HepG2 (cell line): ENCODE measurements around the gene MSRB3. TPM values are rescaled to one million over a fixed set of nuclear protein-coding genes. Genes with fewer than 3 reads are reported as not detected.

Experiments
- ATAC-seq: fragments of 200-7000 bp; cut with Tn5 transposase; 3 replicates; pipeline ENCODE4 v1.9.1; 2020; ENCODE audit warnings: mild to moderate bottlenecking, moderate library complexity
- BruUV-seq: library from RNA; stranded (reverse); fragments of 400-500 nt; replicated peaks from 2 replicates; lab custom pipeline; 2021; lab: Mats Ljungman, UMichigan
- CTCF ChIA-PET: fragments of 300-600 bp; formaldehyde crosslinking; extraction: SDS; loops from one replicate; lab custom pipeline; 2021; ENCODE audit warnings: low total read pairs, inconsistent platforms, low intra/inter-chr PET ratio; lab: Yijun Ruan, JAX
- POLR2A ChIA-PET: fragments of 350-600 bp; sonication (Branson Sonifier 250); formaldehyde crosslinking; loops from one replicate; lab custom pipeline; 2020; ENCODE audit warnings: antibody characterized with exemption, inconsistent platforms; lab: Yijun Ruan, JAX
- DNase-seq: peaks from one replicate; pipeline ENCODE4 v3.0.0-alpha.2; 2015; ENCODE audit warnings: low spot score
- FAIRE-seq: peaks from 3 replicates; lab custom pipeline; 2011; peaks lifted over from hg19 to GRCh38; lab: Jason Lieb, UNC
- H2AFZ ChIP-seq: one replicate; pipeline ENCODE4 v1.6.1; 2011; ENCODE audit warnings: low read length, inconsistent platforms
- H3K27ac ChIP-seq: fragments of 300-600 bp; 3 replicates; pipeline ENCODE4 v1.8.0; 2011; ENCODE audit warnings: mixed run types, mild to moderate bottlenecking, mixed read lengths, low read length, inconsistent platforms; ENCODE audit not compliant: insufficient read depth; ENCODE audit errors: extremely low read length
- H3K27me3 ChIP-seq, 2 experiments: fragments of 200-600 bp in 1 of 2; 2 replicates in 1 of 2; 3 replicates in 1 of 2; pipeline versions ENCODE4 v1.6.0 to v1.8.0; 2011; ENCODE audit warnings: low read length in 2 of 2, mild to moderate bottlenecking in 2 of 2, moderate library complexity in 2 of 2, inconsistent platforms in 1 of 2; ENCODE audit not compliant: insufficient read depth in 2 of 2, control insufficient read depth in 1 of 2
- H3K36me3 ChIP-seq, 2 experiments: fragments of 200-600 bp in 1 of 2; replicated peaks in 1 of 2; 2 replicates in 1 of 2; 3 replicates in 1 of 2; pipeline versions ENCODE4 v1.5.1 to v1.8.0; 2011; ENCODE audit warnings: low read length in 2 of 2, inconsistent platforms in 1 of 2; ENCODE audit not compliant: insufficient read depth in 2 of 2, control insufficient read depth in 1 of 2
- H3K4me1 ChIP-seq: 2 replicates; pipeline ENCODE4 v1.5.1; 2012; ENCODE audit warnings: low read length, inconsistent platforms; ENCODE audit not compliant: insufficient read depth
- H3K4me2 ChIP-seq: 2 replicates; pipeline ENCODE4 v1.6.0; 2011; ENCODE audit warnings: low read depth, low read length, inconsistent platforms
- H3K4me3 ChIP-seq, 3 experiments: fragments of 200-600 bp in 1 of 3; sonication (generic), shearing (Covaris generic) in 1 of 3; replicated peaks in 1 of 3; 2 replicates each; pipeline ENCODE4 v1.5.1; 2011 to 2016; ENCODE audit warnings: low read length in 3 of 3, inconsistent platforms in 2 of 3, low read depth in 2 of 3, mild to moderate bottlenecking in 2 of 3, control low read depth in 1 of 3, mixed read lengths in 1 of 3; ENCODE audit not compliant: insufficient read depth in 1 of 3
- H3K79me2 ChIP-seq: one replicate; pipeline ENCODE4 v1.6.1; 2011; ENCODE audit warnings: low read length, inconsistent platforms; ENCODE audit not compliant: insufficient read depth
- H3K9ac ChIP-seq: 2 replicates; pipeline ENCODE4 v1.6.0; 2011; ENCODE audit warnings: mild to moderate bottlenecking, low read depth, low read length, inconsistent platforms; ENCODE audit not compliant: insufficient read depth
- H3K9me3 ChIP-seq: 2 replicates; pipeline ENCODE4 v1.5.1; 2012; ENCODE audit warnings: mild to moderate bottlenecking, low read length
- H4K20me1 ChIP-seq: 2 replicates; pipeline ENCODE4 v1.6.0; 2011; ENCODE audit warnings: inconsistent platforms, mild to moderate bottlenecking, low read length, moderate library complexity; ENCODE audit not compliant: insufficient read depth
- DMAP1 ChIP-seq: IDR thresholded peaks from 2 replicates; pipeline ENCODE4 v1.6.1; 2016
- KLF13 ChIP-seq: sonication (generic); formaldehyde crosslinking; IDR thresholded peaks from 2 replicates; pipeline ENCODE4 v1.4.0; 2020; ENCODE audit warnings: mild to moderate bottlenecking, missing genetic modification reagents
- PITX1 ChIP-seq: sonication (generic); formaldehyde crosslinking; IDR thresholded peaks from 2 replicates; pipeline ENCODE4 v1.5.1; 2020; ENCODE audit warnings: mild to moderate bottlenecking, missing genetic modification reagents
- RAD51 ChIP-seq: fragments of 450-650 bp; IDR thresholded peaks from 2 replicates; pipeline ENCODE4 v1.6.1; 2016; ENCODE audit warnings: borderline replicate concordance
- ZNF329 ChIP-seq: sonication (generic); formaldehyde crosslinking; IDR thresholded peaks from 2 replicates; pipeline ENCODE4 v1.9.0; 2021; ENCODE audit warnings: low read depth, mild to moderate bottlenecking, missing genetic modification reagents
- ZNF7 ChIP-seq: IDR thresholded peaks from 2 replicates; pipeline ENCODE4 v1.6.1; 2016; ENCODE audit warnings: missing biosample characterization, missing genetic modification reagents
- ZNF784 ChIP-seq: sonication (generic); formaldehyde crosslinking; IDR thresholded peaks from 2 replicates; pipeline ENCODE4 v1.5.1; 2020; ENCODE audit warnings: missing genetic modification reagents, mild to moderate bottlenecking, borderline replicate concordance
- in situ Hi-C: cut with HindIII; loops from 2 replicates; pipeline ENCODE4 v1.10.0; 2017; ENCODE audit warnings: low pct_unique_long_range_greater_than_20kb; ENCODE audit not compliant: extremely low pct_ligation_motif_present
- intact Hi-C: fragments of 100-400 bp; cut with micrococcal nuclease; formaldehyde crosslinking; loops from one replicate; pipeline ENCODE4 v1.10.0; 2022; ENCODE audit not compliant: unreplicated experiment
- polyA plus RNA-seq, 8 experiments: library from polyadenylated mRNA; depleted of rRNA in 3 of 8; stranded (reverse) in 7 of 8; unstranded in 1 of 8; fragments of >200 nt; fragmentation: Illumina TruSeq in 4 of 8; extraction: Trizol in 4 of 8; gene quantifications; 2 replicates each; pipeline versions ENCODE4 v1.2.1 to v1.2.3, GENCODE V29; 2011 to 2016; ENCODE audit warnings: low read depth in 4 of 8, missing spikeins in 1 of 8, mixed read lengths in 1 of 8; ENCODE audit not compliant: insufficient read depth in 1 of 8
- total RNA-seq, 5 experiments: library from RNA; depleted of rRNA; stranded (reverse); fragments of >200 nt; fragmentation: Illumina TruSeq; extraction: Trizol; gene quantifications; 2 replicates each; pipeline ENCODE4 v1.2.3, GENCODE V29; 2016; ENCODE audit warnings: low read depth in 1 of 5
- TF ChIP-seq, protein P1 (sequence below): sonication (generic); formaldehyde crosslinking; IDR thresholded peaks from 2 replicates; pipeline ENCODE4 v1.4.0; 2020; ENCODE audit warnings: mild to moderate bottlenecking, missing genetic modification reagents

MSRB3 gene
- total and polyA plus RNA-seq, 2 of the 13 experiments (the other 11 are each of a cell fraction or from before 2014, with no cell fraction given) = 1.5 to 1.9 TPM

DNA sequence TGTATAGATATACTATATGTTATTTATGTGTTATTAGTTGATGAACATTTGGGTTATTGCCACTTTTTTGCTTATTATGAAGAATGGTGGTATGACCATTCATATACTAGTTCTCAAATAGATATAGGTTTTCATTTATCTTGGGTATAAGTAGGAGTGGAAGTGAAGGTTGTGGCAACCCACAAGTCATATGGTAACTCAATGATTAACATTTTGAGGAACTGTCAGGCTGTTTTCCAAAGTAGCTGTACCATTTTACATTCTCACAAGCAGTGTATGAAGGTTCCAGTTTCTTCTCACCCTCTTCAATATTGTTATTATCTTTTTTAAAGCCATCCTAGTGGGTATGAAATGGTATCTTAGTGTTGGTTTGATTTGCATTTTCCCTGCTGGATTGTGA lies 19.0 kb upstream of the MSRB3 start:
- POLR2A ChIA-PET = no interaction called here
- BruUV-seq = no TSS peak
- CTCF ChIA-PET = no interaction called here
- intact Hi-C loops (no loop called here), in situ Hi-C loops (loop anchor here (25.0 kb wide), 1 partner anchor 372 kb away; no protein-coding TSS in a partner anchor)
- no peak overlapping the region for H2AFZ ChIP-seq
- H3K4me2 ChIP-seq = no peak overlapping the region
- no peaks in the 10 kb centered on the region for H3K36me3 ChIP-seq
- no peak overlapping the region for H3K4me3 ChIP-seq
- DNase-seq = no peak
- H3K27me3 ChIP-seq = no peaks in the 10 kb centered on the region
- no peaks in the 10 kb centered on the region for H3K79me2 ChIP-seq
- H3K4me1 ChIP-seq = no peaks in the 10 kb centered on the region
- H4K20me1 ChIP-seq = no peaks in the 10 kb centered on the region
- TF ChIP-seq ZNF7 (CRISPR knock-in tag) = no peak
- TF ChIP-seq, protein P1, sequence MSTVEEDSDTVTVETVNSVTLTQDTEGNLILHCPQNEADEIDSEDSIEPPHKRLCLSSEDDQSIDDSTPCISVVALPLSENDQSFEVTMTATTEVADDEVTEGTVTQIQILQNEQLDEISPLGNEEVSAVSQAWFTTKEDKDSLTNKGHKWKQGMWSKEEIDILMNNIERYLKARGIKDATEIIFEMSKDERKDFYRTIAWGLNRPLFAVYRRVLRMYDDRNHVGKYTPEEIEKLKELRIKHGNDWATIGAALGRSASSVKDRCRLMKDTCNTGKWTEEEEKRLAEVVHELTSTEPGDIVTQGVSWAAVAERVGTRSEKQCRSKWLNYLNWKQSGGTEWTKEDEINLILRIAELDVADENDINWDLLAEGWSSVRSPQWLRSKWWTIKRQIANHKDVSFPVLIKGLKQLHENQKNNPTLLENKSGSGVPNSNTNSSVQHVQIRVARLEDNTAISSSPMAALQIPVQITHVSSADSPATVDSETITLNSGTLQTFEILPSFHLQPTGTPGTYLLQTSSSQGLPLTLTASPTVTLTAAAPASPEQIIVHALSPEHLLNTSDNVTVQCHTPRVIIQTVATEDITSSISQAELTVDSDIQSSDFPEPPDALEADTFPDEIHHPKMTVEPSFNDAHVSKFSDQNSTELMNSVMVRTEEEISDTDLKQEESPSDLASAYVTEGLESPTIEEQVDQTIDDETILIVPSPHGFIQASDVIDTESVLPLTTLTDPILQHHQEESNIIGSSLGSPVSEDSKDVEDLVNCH (CRISPR knock-in tag) = no peak
- TF ChIP-seq KLF13 = no peak
- TF ChIP-seq ZNF784 (CRISPR knock-in tag) = no peak
- TF ChIP-seq ZNF329 (CRISPR knock-in tag) = no peak
- TF ChIP-seq PITX1 (CRISPR knock-in tag) = no peak
- no peak for TF ChIP-seq DMAP1 (CRISPR knock-in tag)
- TF ChIP-seq RAD51 = no peak
- no peak for ATAC-seq
- H3K9me3 ChIP-seq = no peaks in the 10 kb centered on the region
- H3K27ac ChIP-seq = no peak overlapping the region
- no peak for FAIRE-seq
- H3K9ac ChIP-seq = no peak overlapping the region
